ENCODE results near the gene ELOB. TPM values are rescaled to one million over a fixed set of nuclear protein-coding genes. Genes with fewer than 3 reads are reported as not detected.
A peak's percentile ranks its signal among the peaks of the same experiment; 100 is the strongest.

Gene ELOB
- total RNA-seq, 1 experiment from 2014 or later = 319 TPM

DNA sequence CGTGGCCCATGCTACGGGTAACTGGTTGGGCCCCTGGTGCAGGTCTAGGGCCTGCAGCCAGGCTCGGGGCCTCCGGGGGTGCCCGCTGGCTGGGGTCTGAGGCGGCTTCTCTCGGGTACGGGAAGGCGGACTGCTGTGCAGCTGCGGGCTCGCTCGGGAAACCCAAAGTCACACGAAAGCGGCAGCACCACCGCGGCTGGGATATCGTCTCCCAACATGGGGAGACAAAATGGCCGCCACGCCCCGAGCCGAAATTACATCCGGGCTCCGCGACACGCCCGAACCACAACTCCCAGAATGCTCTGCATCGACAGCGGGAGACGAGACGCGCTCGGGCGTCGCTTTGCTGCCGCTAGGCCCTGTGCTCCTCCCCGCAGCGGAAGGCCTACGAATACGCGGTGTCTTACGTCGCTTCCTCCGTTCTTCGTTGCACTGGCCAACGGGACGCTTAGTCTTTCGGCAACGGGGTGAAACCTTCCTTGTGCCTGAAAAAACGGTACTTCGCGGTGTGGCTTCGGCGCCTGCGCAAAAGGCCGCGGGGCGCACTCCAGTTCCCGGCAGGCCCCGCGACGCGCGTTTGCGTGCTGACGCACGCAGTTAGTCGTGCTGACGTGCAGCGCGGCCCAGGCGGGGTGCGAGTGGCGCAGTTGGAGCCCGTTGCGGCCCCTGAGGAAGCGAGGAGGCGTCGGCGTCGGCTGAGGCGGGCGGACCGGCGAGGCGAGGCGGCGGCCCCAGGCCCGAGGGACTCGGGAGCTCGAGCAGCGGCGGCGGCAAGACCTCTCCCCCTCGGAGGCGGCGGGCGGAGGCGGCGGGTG lies 24.8 kb downstream of the ELOB start, which contains the start of gene SRRM2:
TSS of gene SRRM2 (plus strand) at position 604 of the 815 bp plus-strand sequence. CDS start 3,727 bp downstream, outside the sequence.
- Histone ChIP-seq H3K23me2 (ENCODE audit: insufficient read length, low read depth, low read length, poor library complexity, severe bottlenecking) (peaks cover 8% of the 10 kb centered on the region), H3K27me3 (ENCODE audit: insufficient read depth, low read length) (no peaks in the 10 kb centered on the region), H3T11ph (ENCODE audit: low read length) (peak within 1 kb of the TSS; percentile 9), H3K4me2 (ENCODE audit: insufficient read depth, insufficient read length, low read length) (peak within 1 kb of the TSS; percentile 96), H3K79me2 (ENCODE audit: insufficient read depth, low read length) (peaks cover 39% of the 10 kb centered on the region), H2BK5ac (ENCODE audit: insufficient read length, low read length) (peak within 1 kb of the TSS; percentile 92), H2BK15ac (ENCODE audit: low read depth, low read length) (no peak within 1 kb of the TSS), H4K91ac (ENCODE audit: insufficient read length, low read depth, low read length) (peak within 1 kb of the TSS; percentile 6), H4K8ac (replicated peaks; ENCODE audit: insufficient read length, low read depth, low read length) (peak within 1 kb of the TSS; percentile 86), H2BK120ac (ENCODE audit: low read depth, low read length, poor library complexity, severe bottlenecking) (no peak within 1 kb of the TSS), H3K56ac (ENCODE audit: insufficient read length, low read depth, low read length) (peak within 1 kb of the TSS; percentile 69), H3K79me1 (ENCODE audit: insufficient read depth, low read depth, low read length, poor library complexity, severe bottlenecking) (peaks cover 5% of the 10 kb centered on the region), H3K14ac (ENCODE audit: insufficient read depth, low read length) (peak within 1 kb of the TSS; percentile 99), H2AFZ (ENCODE audit: low read length) (no peak within 1 kb of the TSS), H2AK5ac (ENCODE audit: insufficient read length, low read length) (peak within 1 kb of the TSS; percentile 52), H2BK20ac (ENCODE audit: low read depth, low read length, poor library complexity, severe bottlenecking) (no peak within 1 kb of the TSS), H3K18ac (ENCODE audit: insufficient read length, low read depth, low read length) (peak within 1 kb of the TSS; percentile 99), H4K5ac (ENCODE audit: insufficient read length, low read depth, low read length) (peak within 1 kb of the TSS; percentile 93), H3K4me1 (ENCODE audit: insufficient read depth, low read length) (peaks cover 3% of the 10 kb centered on the region; the same call in 1 of the 2 replicates), H3K4ac (ENCODE audit: low read depth, low read length) (peak within 1 kb of the TSS; percentile 42; the same call in 1 of the 2 replicates), H4K20me1 (ENCODE audit: control insufficient read depth, insufficient read depth, insufficient read length) (no peaks in the 10 kb centered on the region), H3K23ac (ENCODE audit: insufficient read length, low read depth, low read length) (no peak within 1 kb of the TSS), H3K9me3 (ENCODE audit: control insufficient read depth, low read depth, low read length) (no peaks in the 10 kb centered on the region), H3K9ac (ENCODE audit: extremely low read depth, insufficient read length, low read length) (peak within 1 kb of the TSS; percentile 96), H3K27ac (ENCODE audit: insufficient read length, low read depth, low read length) (peak within 1 kb of the TSS; percentile 93), H2BK12ac (ENCODE audit: insufficient read length, low read depth, low read length) (no peak within 1 kb of the TSS)
- no CpG with 5 or more reads among the region's 99 CpGs for WGBS (ENCODE audit: extremely low coverage, insufficient read length, low lambda C conversion rate)
- H3K27me3 Mint-ChIP-seq (ENCODE audit: low read depth) = peaks cover 2% of the 10 kb centered on the region; the same call in 1 of the 2 replicates
- H3K36me3 Mint-ChIP-seq (ENCODE audit: insufficient read depth in 1 of 3, low read depth in 3 of 3) = peaks cover 44 to 52% (median 51%) of the 10 kb centered on the region in 3 experiments
- DNase-seq = peak; percentile 95
- H3K4me3 Mint-ChIP-seq = peak within 1 kb of the TSS; percentile 90 to 94
- peak within 1 kb of the TSS; percentile 99 to 100 (median 99) for H3K27ac Mint-ChIP-seq
- peaks cover 38 to 43% of the 10 kb centered on the region in 2 experiments for H3K4me1 Mint-ChIP-seq
- TF ChIP-seq, protein P1, sequence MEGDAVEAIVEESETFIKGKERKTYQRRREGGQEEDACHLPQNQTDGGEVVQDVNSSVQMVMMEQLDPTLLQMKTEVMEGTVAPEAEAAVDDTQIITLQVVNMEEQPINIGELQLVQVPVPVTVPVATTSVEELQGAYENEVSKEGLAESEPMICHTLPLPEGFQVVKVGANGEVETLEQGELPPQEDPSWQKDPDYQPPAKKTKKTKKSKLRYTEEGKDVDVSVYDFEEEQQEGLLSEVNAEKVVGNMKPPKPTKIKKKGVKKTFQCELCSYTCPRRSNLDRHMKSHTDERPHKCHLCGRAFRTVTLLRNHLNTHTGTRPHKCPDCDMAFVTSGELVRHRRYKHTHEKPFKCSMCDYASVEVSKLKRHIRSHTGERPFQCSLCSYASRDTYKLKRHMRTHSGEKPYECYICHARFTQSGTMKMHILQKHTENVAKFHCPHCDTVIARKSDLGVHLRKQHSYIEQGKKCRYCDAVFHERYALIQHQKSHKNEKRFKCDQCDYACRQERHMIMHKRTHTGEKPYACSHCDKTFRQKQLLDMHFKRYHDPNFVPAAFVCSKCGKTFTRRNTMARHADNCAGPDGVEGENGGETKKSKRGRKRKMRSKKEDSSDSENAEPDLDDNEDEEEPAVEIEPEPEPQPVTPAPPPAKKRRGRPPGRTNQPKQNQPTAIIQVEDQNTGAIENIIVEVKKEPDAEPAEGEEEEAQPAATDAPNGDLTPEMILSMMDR (conservative IDR thresholded peaks at IDR 0.05) = no peak
- peaks cover 0 to 3% of the 10 kb centered on the region in 2 experiments; a peak in 2 of 5 replicates for H3K9me3 Mint-ChIP-seq
